HEK293 (cell line): ENCODE measurements around the gene OR51G2.

ENCODE experiments used
- CTCF ChIA-PET: fragments of 350-600 bp; formaldehyde crosslinking; extraction: SDS; loops from one replicate; lab custom pipeline; 2021; ENCODE audit warnings: antibody characterized with exemption; lab: Yijun Ruan, JAX
- POLR2A ChIA-PET: fragments of 300-600 bp; formaldehyde crosslinking; extraction: SDS; loops from one replicate; lab custom pipeline; 2020; ENCODE audit warnings: antibody characterized with exemption, inconsistent platforms; lab: Yijun Ruan, JAX
- H3K27ac ChIP-seq: fragments of 200-500 bp; sonication (Bioruptor generic); 2 replicates; pipeline ENCODE4 v1.5.1; 2014; ENCODE audit warnings: low read depth, low read length, control low read depth, inconsistent platforms; ENCODE audit errors: extremely low read depth
- H3K36me3 ChIP-seq, 2 experiments: fragments of 200-500 bp in 1 of 2; sonication (Bioruptor generic) in 1 of 2; 1 replicate in 1 of 2; 2 replicates in 1 of 2; pipeline ENCODE4 v1.5.1; 2014 to 2017; ENCODE audit warnings: inconsistent platforms in 2 of 2, low read length in 2 of 2; ENCODE audit not compliant: control insufficient read depth in 2 of 2, insufficient read depth in 1 of 2
- H3K4me1 ChIP-seq: fragments of 200-500 bp; sonication (Bioruptor generic); 2 replicates; pipeline ENCODE4 v1.5.1; 2014; ENCODE audit warnings: mild to moderate bottlenecking, low read length, inconsistent platforms; ENCODE audit not compliant: control insufficient read depth, insufficient read depth
- H3K4me3 ChIP-seq: 2 replicates; pipeline ENCODE4 v1.5.1; 2011; ENCODE audit warnings: low read depth, mild to moderate bottlenecking, control low read depth, low read length, moderate library complexity
- H3K9me3 ChIP-seq: fragments of 200-500 bp; sonication (Bioruptor generic); 2 replicates; pipeline ENCODE4 v1.5.1; 2014; ENCODE audit warnings: low read depth, low read length, inconsistent platforms; ENCODE audit not compliant: control insufficient read depth, insufficient read depth
- AEBP2 ChIP-seq: fragments of 450-650 bp; formaldehyde crosslinking; IDR thresholded peaks from 2 replicates; pipeline ENCODE4 v1.5.1; 2016; ENCODE audit warnings: missing biosample characterization, missing genetic modification characterization, borderline replicate concordance
- IKZF3 ChIP-seq: fragments of 450-650 bp; IDR thresholded peaks from 2 replicates; pipeline ENCODE4 v1.5.0; 2018; ENCODE audit warnings: missing biosample characterization, mild to moderate bottlenecking, missing genetic modification characterization, moderate library complexity
- KLF17 ChIP-seq: fragments of 450-650 bp; formaldehyde crosslinking; IDR thresholded peaks from 2 replicates; pipeline ENCODE4 v1.5.1; 2016; ENCODE audit warnings: missing biosample characterization, missing genetic modification characterization
- WT1 ChIP-seq: fragments of 450-650 bp; formaldehyde crosslinking; IDR thresholded peaks from 2 replicates; pipeline ENCODE4 v1.5.1; 2016; ENCODE audit warnings: missing biosample characterization, missing genetic modification characterization
- ZBTB10 ChIP-seq: fragments of 450-650 bp; formaldehyde crosslinking; IDR thresholded peaks from 2 replicates; pipeline ENCODE4 v1.5.1; 2016; ENCODE audit warnings: missing biosample characterization, missing genetic modification characterization
- ZBTB21 ChIP-seq: fragments of 450-650 bp; formaldehyde crosslinking; IDR thresholded peaks from 2 replicates; pipeline ENCODE4 v1.5.1; 2017; ENCODE audit warnings: missing biosample characterization, missing genetic modification characterization
- ZBTB48 ChIP-seq: fragments of 450-650 bp; formaldehyde crosslinking; IDR thresholded peaks from 2 replicates; pipeline ENCODE4 v1.5.1; 2016; ENCODE audit warnings: missing biosample characterization, missing genetic modification characterization
- ZBTB49 ChIP-seq: fragments of 450-650 bp; formaldehyde crosslinking; IDR thresholded peaks from 2 replicates; pipeline ENCODE4 v1.5.1; 2016; ENCODE audit warnings: missing biosample characterization, missing genetic modification characterization, low read depth
- ZNF10 ChIP-seq: fragments of 450-650 bp; formaldehyde crosslinking; IDR thresholded peaks from 2 replicates; pipeline ENCODE4 v1.5.1; 2017; ENCODE audit warnings: missing biosample characterization, missing genetic modification characterization
- ZNF146 ChIP-seq: fragments of 450-650 bp; formaldehyde crosslinking; IDR thresholded peaks from 2 replicates; pipeline ENCODE4 v1.5.1; 2016; ENCODE audit warnings: missing biosample characterization, missing genetic modification characterization
- ZNF175 ChIP-seq: fragments of 450-650 bp; formaldehyde crosslinking; IDR thresholded peaks from 2 replicates; pipeline ENCODE4 v1.5.1; 2016; ENCODE audit warnings: missing biosample characterization, missing genetic modification characterization
- ZNF302 ChIP-seq: fragments of 450-650 bp; formaldehyde crosslinking; IDR thresholded peaks from 2 replicates; pipeline ENCODE4 v1.5.1; 2016; ENCODE audit warnings: missing biosample characterization, missing genetic modification characterization, low read depth
- ZNF354C ChIP-seq: fragments of 450-650 bp; formaldehyde crosslinking; IDR thresholded peaks from 2 replicates; pipeline ENCODE4 v1.5.1; 2016; ENCODE audit warnings: missing biosample characterization, missing genetic modification characterization, low read depth, borderline replicate concordance
- ZNF404 ChIP-seq: fragments of 450-650 bp; formaldehyde crosslinking; IDR thresholded peaks from 2 replicates; pipeline ENCODE4 v1.5.1; 2017; ENCODE audit warnings: missing biosample characterization, missing genetic modification characterization
- ZNF548 ChIP-seq: fragments of 450-650 bp; formaldehyde crosslinking; IDR thresholded peaks from 2 replicates; pipeline ENCODE4 v1.5.1; 2016; ENCODE audit warnings: missing biosample characterization, missing genetic modification characterization
- ZNF596 ChIP-seq: fragments of 450-650 bp; IDR thresholded peaks from 2 replicates; pipeline ENCODE4 v1.5.0; 2018; ENCODE audit warnings: missing biosample characterization, mild to moderate bottlenecking, missing genetic modification characterization, moderate library complexity
- ZNF600 ChIP-seq: fragments of 450-650 bp; formaldehyde crosslinking; IDR thresholded peaks from 2 replicates; pipeline ENCODE4 v1.5.1; 2016; ENCODE audit warnings: missing biosample characterization, missing genetic modification characterization
- ZNF623 ChIP-seq: fragments of 450-650 bp; formaldehyde crosslinking; IDR thresholded peaks from 2 replicates; pipeline ENCODE4 v1.5.1; 2016; ENCODE audit warnings: missing biosample characterization, missing genetic modification characterization
- ZNF639 ChIP-seq: fragments of 450-650 bp; formaldehyde crosslinking; IDR thresholded peaks from 2 replicates; pipeline ENCODE4 v1.5.1; 2016; ENCODE audit warnings: missing biosample characterization, missing genetic modification characterization
- ZSCAN30 ChIP-seq: fragments of 450-650 bp; IDR thresholded peaks from 2 replicates; pipeline ENCODE4 v1.5.1; 2018; ENCODE audit warnings: missing biosample characterization, mild to moderate bottlenecking, missing genetic modification characterization, moderate library complexity
- ZSCAN4 ChIP-seq: fragments of 450-650 bp; formaldehyde crosslinking; IDR thresholded peaks from 2 replicates; pipeline ENCODE4 v1.5.1; 2017; ENCODE audit warnings: missing biosample characterization, missing genetic modification characterization

Gene OR51G2

GRCh38 chr11:4932751-4933150, 13.6 kb upstream of the OR51G2 start:
- no peak overlapping the region for H3K27ac ChIP-seq
- no peaks in the 10 kb centered on the region for H3K9me3 ChIP-seq
- H3K4me3 ChIP-seq = no peak overlapping the region
- no peak for TF ChIP-seq ZBTB48
- TF ChIP-seq ZSCAN4 (tag by site-specific recombination) = no peak
- no peak for TF ChIP-seq ZBTB49
- TF ChIP-seq ZNF10 (tag by site-specific recombination) = no peak
- no peak for TF ChIP-seq ZBTB21 (tag by site-specific recombination)
- TF ChIP-seq, all 188 proteins: peak for 0
- Histone ChIP-seq H3K4me1 (no peaks in the 10 kb centered on the region), H3K36me3 (no peaks in the 10 kb centered on the region)
- ChIA-PET CTCF (no interaction called here), POLR2A (no interaction called here)

- H3K4me3 ChIP-seq = no peak overlapping the region
- H3K27ac ChIP-seq = no peak overlapping the region
- H3K36me3 ChIP-seq = no peaks in the 10 kb centered on the region
- no peaks in the 10 kb centered on the region for H3K4me1 ChIP-seq
- ChIA-PET CTCF (interaction anchor here (0.6 to 0.8 kb wide), 2 partner anchors 300 to 878 kb away, joined by 3 to 4 read pairs; no protein-coding TSS in a partner anchor), POLR2A (no interaction called here)
- TF ChIP-seq ZBTB48 (no peak), ZNF354C (tag by site-specific recombination) (no peak), ZNF302 (tag by site-specific recombination) (no peak), IKZF3 (tag by site-specific recombination) (no peak), ZBTB10 (no peak), ZNF146 (no peak), ZNF548 (tag by site-specific recombination) (no peak), ZSCAN30 (no peak), ZNF600 (no peak), ZNF639 (tag by site-specific recombination) (no peak), ZNF596 (tag by site-specific recombination) (no peak), ZNF175 (tag by site-specific recombination) (no peak), WT1 (no peak), KLF17 (tag by site-specific recombination) (no peak), ZNF404 (tag by site-specific recombination) (no peak), ZNF623 (tag by site-specific recombination) (no peak), AEBP2 (tag by site-specific recombination) (no peak)
- H3K9me3 ChIP-seq = no peaks in the 10 kb centered on the region
Observed at GRCh38 chr11:4926608-4927007, 7.5 kb upstream of the OR51G2 start.
